Neural cell (in vitro differentiated cells): ENCODE data around the gene RBPJL. TPM values are rescaled to one million over a fixed set of nuclear protein-coding genes. Genes with fewer than 3 reads are reported as not detected.

Experiments
- H2AFZ ChIP-seq: fragments of 200-600, 300-800 bp; sonication (generic), shearing (Covaris generic); 2 replicates; pipeline ENCODE4 v1.6.0; 2014; ENCODE audit warnings: low read depth, mild to moderate bottlenecking, antibody characterized with exemption, low read length, moderate library complexity
- H3F3A ChIP-seq: fragments of 200-600 bp; shearing (Covaris generic); 2 replicates; pipeline ENCODE4 v1.6.1; 2016; ENCODE audit warnings: mild to moderate bottlenecking, moderate library complexity, mixed read lengths, antibody characterized with exemption, low read length; ENCODE audit not compliant: insufficient read depth, poor library complexity, severe bottlenecking
- H3K27ac ChIP-seq: fragments of 200-600, 300-800 bp; sonication (generic), shearing (Covaris generic); 2 replicates; pipeline ENCODE4 v1.5.1; 2014; ENCODE audit warnings: mild to moderate bottlenecking, low read length, moderate library complexity
- H3K27me3 ChIP-seq: fragments of 300-800, 200-600 bp; sonication (generic), shearing (Covaris generic); 2 replicates; pipeline ENCODE4 v1.6.0; 2014; ENCODE audit warnings: mild to moderate bottlenecking, low read depth, low read length, moderate library complexity; ENCODE audit not compliant: insufficient read depth
- H3K36me3 ChIP-seq: fragments of 300-800, 200-600 bp; sonication (generic), shearing (Covaris generic); 2 replicates; pipeline ENCODE4 v1.5.1; 2014; ENCODE audit warnings: mild to moderate bottlenecking, antibody characterized with exemption, low read length, moderate library complexity; ENCODE audit not compliant: insufficient read depth
- H3K4me2 ChIP-seq: fragments of 300-800, 200-600 bp; sonication (generic), shearing (Covaris generic); 2 replicates; pipeline ENCODE4 v1.6.0; 2014; ENCODE audit warnings: mild to moderate bottlenecking, low read length
- H3K4me3 ChIP-seq: fragments of 300-800, 200-600 bp; sonication (generic), shearing (Covaris generic); 2 replicates; pipeline ENCODE4 v1.5.1; 2014; ENCODE audit warnings: mild to moderate bottlenecking, low read length, moderate library complexity
- H3K79me2 ChIP-seq: fragments of 200-600 bp; shearing (Covaris generic); replicated peaks from 2 replicates; pipeline ENCODE4 v1.6.0; 2014; ENCODE audit warnings: mild to moderate bottlenecking, low read length, moderate library complexity; ENCODE audit not compliant: insufficient read depth
- H3K9ac ChIP-seq: fragments of 300-800, 200-600 bp; sonication (generic), shearing (Covaris generic); 2 replicates; pipeline ENCODE4 v1.6.1; 2016; ENCODE audit warnings: mild to moderate bottlenecking, low read length, mixed read lengths
- H3K9me2 ChIP-seq: fragments of 200-600 bp; shearing (Covaris generic); 2 replicates; pipeline ENCODE4 v1.6.1; 2016; ENCODE audit warnings: mild to moderate bottlenecking, low read length, mixed read lengths; ENCODE audit not compliant: insufficient read depth
- H3K9me3 ChIP-seq: fragments of 200-600, 300-800 bp; sonication (generic), shearing (Covaris generic); 2 replicates; pipeline ENCODE4 v1.6.1; 2016; ENCODE audit warnings: mild to moderate bottlenecking, mixed run types, low read length, moderate library complexity, mixed read lengths
- H4K20me1 ChIP-seq: fragments of 200-600 bp; shearing (Covaris generic); 2 replicates; pipeline ENCODE4 v1.6.1; 2016; ENCODE audit warnings: mild to moderate bottlenecking, mixed run types; ENCODE audit not compliant: insufficient read depth
- CTCF ChIP-seq: fragments of 450-650 bp; IDR thresholded peaks from 2 replicates; pipeline ENCODE4 v1.5.1; 2014; ENCODE audit warnings: antibody characterized with exemption, mild to moderate bottlenecking, moderate library complexity; ENCODE audit not compliant: poor library complexity, severe bottlenecking
- EP300 ChIP-seq: fragments of 450-650 bp; conservative IDR thresholded peaks from 2 replicates; pipeline ENCODE4 v1.6.1; 2014; ENCODE audit warnings: antibody characterized with exemption, mild to moderate bottlenecking, moderate library complexity; ENCODE audit not compliant: poor library complexity, severe bottlenecking
- EZH2 ChIP-seq: fragments of 200-600, 300-800 bp; shearing (Covaris generic), sonication (generic); IDR thresholded peaks from 2 replicates; pipeline ENCODE4 v1.6.1; 2014; ENCODE audit warnings: antibody characterized with exemption, low read length, borderline replicate concordance, mild to moderate bottlenecking; ENCODE audit not compliant: insufficient read depth, poor library complexity, severe bottlenecking
- MXI1 ChIP-seq: fragments of 450-650 bp; conservative IDR thresholded peaks from 2 replicates; pipeline ENCODE4 v1.6.1; 2014; ENCODE audit warnings: antibody characterized with exemption, mild to moderate bottlenecking; ENCODE audit not compliant: poor library complexity, severe bottlenecking
- POLR2AphosphoS5 ChIP-seq: IDR thresholded peaks from 2 replicates; pipeline ENCODE4 v1.6.1; 2012
- RAD21 ChIP-seq: fragments of 450-650 bp; conservative IDR thresholded peaks from 2 replicates; pipeline ENCODE4 v1.6.1; 2014; ENCODE audit warnings: antibody characterized with exemption, mild to moderate bottlenecking, moderate library complexity
- REST ChIP-seq: IDR thresholded peaks from 2 replicates; pipeline ENCODE4 v1.6.1; 2012; ENCODE audit warnings: borderline replicate concordance
- SMC3 ChIP-seq: fragments of 450-650 bp; conservative IDR thresholded peaks from 2 replicates; pipeline ENCODE4 v1.6.1; 2014; ENCODE audit warnings: antibody characterized with exemption, mild to moderate bottlenecking, moderate library complexity; ENCODE audit not compliant: poor library complexity
- TAF1 ChIP-seq: IDR thresholded peaks from 2 replicates; pipeline ENCODE4 v1.6.1; 2012; ENCODE audit warnings: low read depth
- polyA plus RNA-seq: library from polyadenylated mRNA; depleted of rRNA; stranded (reverse); fragments of >200 nt; gene quantifications from 2 replicates; pipeline ENCODE4 v1.2.3, GENCODE V29; 2014

The RBPJL gene
- polyA plus RNA-seq, 1 donor from 2014 or later = not detected

DNA sequence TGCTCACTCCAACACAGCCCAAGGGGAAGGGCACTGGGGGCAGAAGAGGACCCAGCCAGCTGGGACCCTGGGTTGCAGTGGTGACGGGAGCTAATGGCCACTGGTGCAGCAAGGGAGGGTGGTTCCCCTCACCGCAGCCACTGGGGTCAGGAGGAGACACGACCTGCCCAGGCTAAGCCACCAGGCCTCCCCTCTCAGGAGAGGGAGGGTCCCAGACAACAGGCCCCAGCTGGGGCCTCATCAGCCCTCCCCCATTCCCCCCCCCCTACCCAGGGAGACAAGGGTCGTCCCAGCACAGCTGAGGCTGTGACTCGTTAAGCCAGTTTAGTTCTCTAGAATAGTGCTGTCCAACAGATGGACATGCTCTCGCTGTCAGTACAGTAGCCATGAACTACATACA, 18.7 kb downstream of the RBPJL start:
- H3K9me3 ChIP-seq = no peaks in the 10 kb centered on the region
- no peak overlapping the region for H2AFZ ChIP-seq
- no peaks in the 10 kb centered on the region for H3K79me2 ChIP-seq
- no peaks in the 10 kb centered on the region for H3F3A ChIP-seq
- no peak overlapping the region for H3K4me2 ChIP-seq
- H3K9ac ChIP-seq = no peak overlapping the region
- no peak for TF ChIP-seq REST
- TF ChIP-seq CTCF = no peak
- no peak for TF ChIP-seq SMC3
- no peak for TF ChIP-seq EP300
- no peak for TF ChIP-seq EZH2
- TF ChIP-seq MXI1 = no peak
- TF ChIP-seq TAF1 = no peak
- TF ChIP-seq POLR2AphosphoS5 = no peak
- no peak for TF ChIP-seq RAD21
- no peaks in the 10 kb centered on the region for H4K20me1 ChIP-seq
- no peaks in the 10 kb centered on the region for H3K9me2 ChIP-seq
- H3K4me3 ChIP-seq = no peak overlapping the region
- H3K27ac ChIP-seq = no peak overlapping the region
- H3K36me3 ChIP-seq = no peaks in the 10 kb centered on the region
- no peaks in the 10 kb centered on the region for H3K27me3 ChIP-seq

DNA sequence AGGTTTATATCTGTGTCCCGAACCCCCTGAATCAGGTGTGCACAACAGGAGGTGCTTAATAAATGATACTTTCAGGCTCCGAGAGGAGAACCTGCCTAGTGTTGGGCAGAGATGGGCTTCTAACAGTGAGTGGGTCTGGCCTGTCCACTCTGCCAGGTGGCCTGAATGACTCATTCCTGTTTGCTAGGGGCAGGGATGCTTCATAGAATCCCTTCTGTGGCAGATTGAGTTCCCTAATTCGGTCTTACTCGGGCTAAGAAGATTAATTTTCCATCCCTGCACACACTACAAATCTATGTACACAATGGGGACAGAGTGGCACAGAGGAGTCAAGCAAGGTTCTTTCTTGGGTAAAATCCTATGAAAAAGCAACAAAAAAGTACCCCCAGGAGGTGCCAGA, 21.8 kb downstream of the RBPJL start:
- no peaks in the 10 kb centered on the region for H3F3A ChIP-seq
- no peak overlapping the region for H2AFZ ChIP-seq
- H3K4me3 ChIP-seq = no peak overlapping the region
- H4K20me1 ChIP-seq = no peaks in the 10 kb centered on the region
- TF ChIP-seq TAF1 = no peak
- no peak for TF ChIP-seq REST
- H3K27ac ChIP-seq = no peak overlapping the region
- no peaks in the 10 kb centered on the region for H3K9me3 ChIP-seq
- H3K9me2 ChIP-seq = no peaks in the 10 kb centered on the region
- no peak overlapping the region for H3K9ac ChIP-seq
- no peak overlapping the region for H3K4me2 ChIP-seq
- H3K36me3 ChIP-seq = no peaks in the 10 kb centered on the region
- H3K79me2 ChIP-seq = no peaks in the 10 kb centered on the region
- no peaks in the 10 kb centered on the region for H3K27me3 ChIP-seq
